Smooth muscle cell (in vitro differentiated cells): Measurements from ENCODE around the gene CCSER2. TPM values are rescaled to one million over a fixed set of nuclear protein-coding genes. Genes with fewer than 3 reads are reported as not detected.

Source experiments
- DNase-seq: peaks from one replicate; lab custom pipeline; 2025; ENCODE audit not compliant: unreplicated experiment; lab: John Stamatoyannopoulos, UW
- H2AFZ ChIP-seq: fragments of 200-600 bp; sonication (generic); 2 replicates; pipeline ENCODE4 v1.6.0; 2016; ENCODE audit warnings: antibody characterized with exemption, low read depth, mild to moderate bottlenecking
- H3F3A ChIP-seq: fragments of 200-600 bp; sonication (generic); 2 replicates; pipeline ENCODE4 v1.6.0; 2017; ENCODE audit warnings: antibody characterized with exemption, low read depth
- H3K27ac ChIP-seq: fragments of 200-600 bp; sonication (generic); 2 replicates; pipeline ENCODE4 v1.5.1; 2016; ENCODE audit warnings: low read depth, mild to moderate bottlenecking
- H3K27me3 ChIP-seq: fragments of 200-600 bp; sonication (generic); 2 replicates; pipeline ENCODE4 v1.6.1; 2016; ENCODE audit warnings: low read depth, mild to moderate bottlenecking
- H3K36me3 ChIP-seq: fragments of 200-600 bp; sonication (generic); 2 replicates; pipeline ENCODE4 v1.5.1; 2016; ENCODE audit warnings: low read depth
- H3K4me1 ChIP-seq: fragments of 200-600 bp; sonication (generic); 2 replicates; pipeline ENCODE4 v1.5.1; 2016; ENCODE audit warnings: low read depth
- H3K4me2 ChIP-seq: fragments of 200-600 bp; sonication (generic); 2 replicates; pipeline ENCODE4 v1.6.0; 2016; ENCODE audit warnings: mild to moderate bottlenecking
- H3K4me3 ChIP-seq: fragments of 200-600 bp; sonication (generic); 2 replicates; pipeline ENCODE4 v1.5.1; 2016; ENCODE audit warnings: mild to moderate bottlenecking
- H3K79me2 ChIP-seq: fragments of 200-600 bp; sonication (generic); 2 replicates; pipeline ENCODE4 v1.6.0; 2016; ENCODE audit warnings: low read depth, mild to moderate bottlenecking
- H3K9ac ChIP-seq: fragments of 200-600 bp; sonication (generic); 2 replicates; pipeline ENCODE4 v1.6.0; 2016; ENCODE audit warnings: low read depth
- H3K9me3 ChIP-seq: fragments of 200-600 bp; sonication (generic); replicated peaks from 2 replicates; pipeline ENCODE4 v1.5.1; 2016; ENCODE audit warnings: low read depth
- H4K20me1 ChIP-seq: fragments of 200-600 bp; sonication (generic); 2 replicates; pipeline ENCODE4 v1.6.0; 2016; ENCODE audit warnings: low read depth
- WGBS: methylation state at CpG from one replicate; pipeline ENCODE4 v1.1.7; 2016; ENCODE audit warnings: low lambda C conversion rate; 5-methylcytosine and 5-hydroxymethylcytosine counted together
- polyA plus RNA-seq: library from polyadenylated mRNA; unstranded; fragments of >200 nt; fragmentation: Nextera tagmentation; extraction: Ambion mirVana; gene quantifications from 2 replicates; pipeline ENCODE4 v1.2.1, GENCODE V29; 2016
- total RNA-seq: library from RNA; depleted of rRNA; stranded (reverse); fragments of >200 nt; gene quantifications from 2 replicates; pipeline ENCODE4 v1.2.3, GENCODE V29; 2014
- TF ChIP-seq, protein P1 (sequence below): fragments of 200-600 bp; sonication (generic); IDR thresholded peaks from 2 replicates; pipeline ENCODE4 v1.5.1; 2017; ENCODE audit warnings: borderline replicate concordance, mild to moderate bottlenecking, antibody characterized with exemption; ENCODE audit not compliant: insufficient read depth, poor library complexity, severe bottlenecking

CCSER2 gene
- total and polyA plus RNA-seq, 2 experiments from 2014 or later, result 32.8 to 42.1 TPM

GRCh38 chr10:84477398-84478128 is 149.2 kb downstream of the CCSER2 start:
- H3K79me2 ChIP-seq, result no peaks in the 10 kb centered on the region
- no peak overlapping the region for H3K9ac ChIP-seq
- no peak overlapping the region for H2AFZ ChIP-seq
- 87% methylated on average over 3 of the region's 3 CpGs for WGBS
- H3K27ac ChIP-seq, result peak overlapping the region; percentile 52
- H4K20me1 ChIP-seq, result no peaks in the 10 kb centered on the region
- peaks cover 3% of the 10 kb centered on the region for H3K36me3 ChIP-seq
- TF ChIP-seq, protein P1, sequence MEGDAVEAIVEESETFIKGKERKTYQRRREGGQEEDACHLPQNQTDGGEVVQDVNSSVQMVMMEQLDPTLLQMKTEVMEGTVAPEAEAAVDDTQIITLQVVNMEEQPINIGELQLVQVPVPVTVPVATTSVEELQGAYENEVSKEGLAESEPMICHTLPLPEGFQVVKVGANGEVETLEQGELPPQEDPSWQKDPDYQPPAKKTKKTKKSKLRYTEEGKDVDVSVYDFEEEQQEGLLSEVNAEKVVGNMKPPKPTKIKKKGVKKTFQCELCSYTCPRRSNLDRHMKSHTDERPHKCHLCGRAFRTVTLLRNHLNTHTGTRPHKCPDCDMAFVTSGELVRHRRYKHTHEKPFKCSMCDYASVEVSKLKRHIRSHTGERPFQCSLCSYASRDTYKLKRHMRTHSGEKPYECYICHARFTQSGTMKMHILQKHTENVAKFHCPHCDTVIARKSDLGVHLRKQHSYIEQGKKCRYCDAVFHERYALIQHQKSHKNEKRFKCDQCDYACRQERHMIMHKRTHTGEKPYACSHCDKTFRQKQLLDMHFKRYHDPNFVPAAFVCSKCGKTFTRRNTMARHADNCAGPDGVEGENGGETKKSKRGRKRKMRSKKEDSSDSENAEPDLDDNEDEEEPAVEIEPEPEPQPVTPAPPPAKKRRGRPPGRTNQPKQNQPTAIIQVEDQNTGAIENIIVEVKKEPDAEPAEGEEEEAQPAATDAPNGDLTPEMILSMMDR, result no peak
- H3F3A ChIP-seq, result no peaks in the 10 kb centered on the region
- H3K4me1 ChIP-seq, result no peaks in the 10 kb centered on the region
- no peaks in the 10 kb centered on the region for H3K9me3 ChIP-seq
- DNase-seq, result no peak
- no peak overlapping the region for H3K4me3 ChIP-seq
- no peaks in the 10 kb centered on the region for H3K27me3 ChIP-seq
- H3K4me2 ChIP-seq, result peak overlapping the region; percentile 17

GRCh38 chr10:84478151-84478550 is 149.8 kb downstream of the CCSER2 start:
- TF ChIP-seq, protein P1, result no peak
- Histone ChIP-seq H3K27ac (peak overlapping the region; percentile 52), H3K79me2 (no peaks in the 10 kb centered on the region), H3K36me3 (peaks cover 3% of the 10 kb centered on the region), H3K4me2 (peak overlapping the region; percentile 17), H3K4me1 (no peaks in the 10 kb centered on the region), H3F3A (no peaks in the 10 kb centered on the region), H4K20me1 (no peaks in the 10 kb centered on the region), H3K4me3 (no peak overlapping the region), H3K27me3 (no peaks in the 10 kb centered on the region), H3K9ac (no peak overlapping the region), H3K9me3 (no peaks in the 10 kb centered on the region), H2AFZ (no peak overlapping the region)
- DNase-seq, result no peak

DNA sequence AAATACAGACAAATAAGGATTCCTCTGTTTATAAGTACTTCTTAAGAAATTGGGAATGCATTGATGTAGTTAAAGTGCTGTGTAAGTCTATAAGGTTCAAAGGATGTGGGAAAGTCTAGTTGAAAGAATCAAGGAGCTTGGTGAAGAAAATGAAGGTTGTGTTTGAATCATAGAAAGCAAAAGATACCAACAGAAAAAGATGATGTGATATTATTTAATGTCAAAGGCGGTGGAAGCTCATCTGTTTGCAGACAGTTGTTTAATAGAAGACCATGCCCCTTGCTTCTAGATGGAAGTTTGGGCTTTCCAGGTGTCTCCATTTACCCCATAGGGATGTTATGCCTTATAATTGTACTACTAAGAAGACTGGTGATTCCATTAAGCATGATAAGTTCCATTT is 150.3 kb downstream of the CCSER2 start:
- Histone ChIP-seq H3K4me3 (no peak overlapping the region), H4K20me1 (no peaks in the 10 kb centered on the region), H3K27ac (peak overlapping the region; percentile 52), H3K4me2 (no peak overlapping the region), H3K9me3 (no peaks in the 10 kb centered on the region), H3K79me2 (no peaks in the 10 kb centered on the region), H3K9ac (no peak overlapping the region), H3K36me3 (no peaks in the 10 kb centered on the region), H3K4me1 (no peaks in the 10 kb centered on the region), H3F3A (no peaks in the 10 kb centered on the region), H2AFZ (no peak overlapping the region), H3K27me3 (no peaks in the 10 kb centered on the region)
- TF ChIP-seq, protein P1, result no peak
- WGBS, result 100% methylated on average over 1 of the region's 1 CpG
- DNase-seq, result no peak

- TF ChIP-seq, protein P1, result no peak
- 99% methylated on average over 2 of the region's 2 CpGs for WGBS
These were observed 156.2 kb downstream of the CCSER2 start for GRCh38 chr10:84484541-84484940.

More at GRCh38 chr10:84484541-84484940, 156.2 kb downstream of the CCSER2 start:
- H3K4me1 ChIP-seq, result no peaks in the 10 kb centered on the region
- no peaks in the 10 kb centered on the region for H3K27me3 ChIP-seq
- H3F3A ChIP-seq, result no peaks in the 10 kb centered on the region
- H3K9ac ChIP-seq, result no peak overlapping the region
- no peak for DNase-seq
- no peak overlapping the region for H3K4me2 ChIP-seq
- H2AFZ ChIP-seq, result no peak overlapping the region
- H3K79me2 ChIP-seq, result peaks cover 8% of the 10 kb centered on the region
- H3K9me3 ChIP-seq, result no peaks in the 10 kb centered on the region
- no peak overlapping the region for H3K27ac ChIP-seq
- no peak overlapping the region for H3K4me3 ChIP-seq
- no peaks in the 10 kb centered on the region for H4K20me1 ChIP-seq
- no peaks in the 10 kb centered on the region for H3K36me3 ChIP-seq
